GM19463 (cell line): Measurements from ENCODE around the gene TDP2.
"Not testable (repeated sequence)": the region's sequence is repeated elsewhere in the genome, so short reads cannot be mapped to it uniquely, and the experiment has no call there.

Experiments
- ATAC-seq: cut with Tn5 transposase; IDR thresholded peaks from one replicate; pipeline ENCODE4 v1.9.1; 2021; ENCODE audit warnings: mild to moderate bottlenecking, moderate library complexity; ENCODE audit not compliant: unreplicated experiment

Gene TDP2

DNA sequence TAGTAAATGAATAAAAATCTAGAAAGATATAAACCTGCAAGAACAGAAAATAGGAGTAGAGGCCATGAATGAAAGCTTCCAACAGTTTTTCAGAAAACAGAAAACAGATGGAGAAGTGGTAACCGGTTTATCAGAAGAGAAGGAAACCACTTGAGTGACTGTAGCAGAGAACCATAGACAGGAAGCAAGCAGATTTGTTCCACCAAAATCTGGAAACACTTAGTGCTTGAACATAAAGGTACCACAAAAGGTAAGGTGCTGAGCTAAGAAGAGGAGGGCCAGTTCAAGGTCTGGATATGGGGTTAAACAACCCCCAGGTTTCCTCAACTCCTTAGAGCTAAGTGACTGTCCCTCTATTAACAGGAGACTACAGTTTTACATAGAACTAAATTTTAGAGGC lies 11.5 kb downstream of the TDP2 start:
- no peak for ATAC-seq

GRCh38 chr6:24650365-24650764 lies 16.3 kb downstream of the TDP2 start:
- no peak for ATAC-seq

- ATAC-seq: no peak
These were observed 17.0 kb downstream of the TDP2 start for GRCh38 chr6:24649691-24650090.

GRCh38 chr6:24648276-24648675 lies 18.4 kb downstream of the TDP2 start:
- ATAC-seq: no peak

DNA sequence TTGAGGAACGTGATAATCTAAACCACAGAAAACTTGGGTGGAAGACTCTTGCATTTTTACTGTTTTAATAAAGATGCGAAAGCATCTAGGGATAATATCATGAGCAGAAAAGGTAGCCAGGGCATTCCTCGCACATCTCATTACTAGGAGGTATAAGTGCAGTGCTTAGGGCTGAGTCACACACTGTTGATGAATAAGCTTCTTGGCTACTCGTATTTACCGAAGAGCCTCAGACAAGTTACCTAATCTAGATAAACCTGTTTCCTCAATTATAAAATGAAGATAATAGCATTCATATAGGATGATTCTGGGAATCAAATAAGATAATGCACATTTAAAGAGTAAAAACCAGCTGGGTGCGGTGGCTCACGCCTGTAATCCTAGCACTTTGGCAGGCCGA lies 19.9 kb downstream of the TDP2 start:
- no peak for ATAC-seq

DNA sequence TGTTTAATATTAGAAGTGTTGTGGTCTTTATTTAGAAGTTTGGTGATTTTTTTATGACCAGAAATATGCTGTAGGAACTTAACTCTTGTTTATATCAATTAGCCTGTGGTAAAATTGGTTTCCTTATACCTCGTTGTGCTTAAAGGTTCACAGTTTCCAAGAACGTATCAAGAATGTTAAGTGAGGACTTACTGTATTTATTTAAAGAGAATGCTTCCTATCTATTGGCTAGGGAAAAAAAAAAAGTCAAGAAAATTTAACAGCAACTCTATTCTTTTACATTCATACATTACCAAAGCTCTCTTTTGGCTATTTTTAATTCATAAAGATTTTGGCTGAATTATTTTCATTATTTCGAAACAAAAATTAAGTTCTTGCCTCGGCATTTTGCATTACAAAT lies 22.3 kb downstream of the TDP2 start:
- no peak for ATAC-seq

- ATAC-seq: no peak
These were observed 22.8 kb downstream of the TDP2 start for GRCh38 chr6:24643920-24644319.

- no peak for ATAC-seq
These were observed 24.6 kb downstream of the TDP2 start for GRCh38 chr6:24642061-24642460.

DNA sequence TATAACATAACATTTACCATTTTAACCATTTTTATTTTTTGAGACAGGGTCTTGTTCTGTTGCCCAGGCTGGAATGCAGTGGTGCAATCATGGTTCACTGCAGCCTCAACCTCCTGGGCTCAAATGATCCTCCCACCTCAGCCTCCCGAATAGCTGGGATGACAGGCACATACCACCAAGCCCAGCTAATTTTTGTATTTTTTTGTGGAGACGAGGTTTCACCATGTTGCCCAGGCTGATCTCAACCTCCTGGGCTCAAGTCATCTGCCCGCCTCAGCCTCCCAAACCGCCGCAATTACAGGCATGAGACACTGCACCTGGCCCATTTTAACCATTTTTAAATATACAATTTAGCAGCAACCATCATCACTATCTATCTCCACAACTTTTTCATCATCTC lies 26.1 kb downstream of the TDP2 start:
- not testable (repeated sequence) for ATAC-seq

DNA sequence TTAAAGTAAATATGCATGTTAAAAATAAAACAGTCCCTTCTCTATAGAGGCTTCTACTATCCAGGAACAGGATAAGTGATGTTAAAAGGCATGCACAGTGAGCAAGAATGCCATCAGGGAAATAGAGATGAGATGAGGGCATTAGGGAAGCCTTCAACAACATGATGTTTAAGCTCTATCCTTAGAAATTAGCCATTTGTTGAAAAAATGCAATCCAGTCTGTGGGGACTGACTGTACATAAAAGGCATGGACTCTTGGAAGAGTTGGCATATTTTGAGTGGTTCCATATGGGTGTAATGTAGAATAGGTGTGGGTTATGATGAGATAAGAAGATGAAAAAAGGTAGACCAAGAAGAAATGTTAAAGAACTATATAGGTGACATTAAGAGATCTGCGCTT lies 26.5 kb downstream of the TDP2 start:
- ATAC-seq: no peak

GRCh38 chr6:24636681-24637080 lies 30.0 kb downstream of the TDP2 start:
- ATAC-seq: no peak

- ATAC-seq: no peak
These were observed 34.1 kb downstream of the TDP2 start for GRCh38 chr6:24632573-24632972.

- ATAC-seq: no peak
These were observed 35.0 kb downstream of the TDP2 start for GRCh38 chr6:24631671-24632070.

- no peak for ATAC-seq
These were observed 35.7 kb downstream of the TDP2 start for GRCh38 chr6:24630856-24631505.

DNA sequence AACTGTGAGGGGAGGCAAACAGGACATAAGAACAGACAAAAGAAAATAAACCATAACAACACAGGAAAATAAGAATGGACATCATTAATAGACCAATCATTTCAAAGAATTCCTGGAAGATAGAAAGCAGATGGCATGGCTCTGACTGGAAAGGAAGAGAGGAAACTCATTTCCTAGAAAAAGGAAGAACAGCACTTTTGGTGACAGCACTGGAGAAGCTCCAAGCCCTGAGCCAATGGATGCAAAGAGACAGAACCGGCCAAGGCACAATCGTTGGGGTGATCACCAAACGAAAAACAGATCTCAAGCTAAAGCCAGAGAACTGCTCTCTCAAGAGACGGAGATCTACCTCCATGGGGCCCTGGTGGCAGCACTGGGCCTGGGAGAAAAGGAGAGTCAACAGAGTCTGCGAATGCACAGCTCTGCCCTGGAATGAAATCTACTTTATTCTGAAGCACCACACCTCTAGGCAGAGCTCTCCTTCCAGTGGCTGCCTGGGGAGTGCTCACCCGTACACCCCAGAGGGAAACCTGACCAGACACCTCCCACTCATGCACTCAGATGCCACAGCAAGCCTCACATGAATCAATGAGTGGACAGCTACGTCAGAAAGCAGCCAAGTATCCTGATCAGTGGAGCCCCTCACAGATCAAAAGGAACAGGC lies 44.9 kb downstream of the TDP2 start:
- ATAC-seq: no peak

- no peak for ATAC-seq
These were observed 46.1 kb downstream of the TDP2 start for GRCh38 chr6:24620637-24621036.

DNA sequence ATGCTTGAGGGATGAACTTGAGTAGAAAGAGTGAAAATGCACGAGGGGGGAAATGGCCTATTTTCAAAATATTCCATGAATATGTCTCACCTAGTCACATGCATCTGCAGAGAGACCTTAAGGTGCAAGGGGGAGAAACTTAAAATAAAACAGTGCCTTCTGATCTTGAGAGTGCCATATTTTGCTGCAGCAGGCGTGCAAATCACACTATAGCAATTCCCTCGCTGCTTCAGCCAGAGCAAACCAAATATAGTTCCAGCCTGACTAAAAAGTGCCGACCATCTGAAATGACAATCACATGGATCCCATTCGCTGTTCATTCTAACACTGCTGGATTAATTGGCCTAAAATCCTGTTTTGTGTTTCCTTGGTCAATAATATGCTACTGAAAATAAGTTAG lies 47.0 kb downstream of the TDP2 start:
- no peak for ATAC-seq

DNA sequence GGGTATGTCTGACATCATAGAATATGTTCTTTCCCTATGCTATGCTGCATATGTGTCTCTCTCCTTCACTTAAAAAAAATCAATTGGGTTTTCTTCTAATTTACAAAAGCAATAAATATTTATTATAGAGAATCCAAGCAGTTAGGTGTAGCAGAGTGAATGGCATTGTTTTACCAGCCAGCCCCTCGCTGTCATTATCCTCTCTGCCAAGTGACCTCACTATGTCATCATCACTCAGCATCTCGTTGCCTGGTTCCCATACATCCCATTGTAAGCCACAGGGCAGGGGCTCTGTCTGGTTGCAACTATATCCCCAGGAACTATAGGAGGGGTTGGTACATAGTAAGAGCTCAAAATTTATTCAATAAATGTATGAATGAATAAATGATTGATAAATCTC lies 52.1 kb downstream of the TDP2 start:
- ATAC-seq: no peak

GRCh38 chr6:24614043-24614420 lies 52.7 kb downstream of the TDP2 start:
- no peak for ATAC-seq

DNA sequence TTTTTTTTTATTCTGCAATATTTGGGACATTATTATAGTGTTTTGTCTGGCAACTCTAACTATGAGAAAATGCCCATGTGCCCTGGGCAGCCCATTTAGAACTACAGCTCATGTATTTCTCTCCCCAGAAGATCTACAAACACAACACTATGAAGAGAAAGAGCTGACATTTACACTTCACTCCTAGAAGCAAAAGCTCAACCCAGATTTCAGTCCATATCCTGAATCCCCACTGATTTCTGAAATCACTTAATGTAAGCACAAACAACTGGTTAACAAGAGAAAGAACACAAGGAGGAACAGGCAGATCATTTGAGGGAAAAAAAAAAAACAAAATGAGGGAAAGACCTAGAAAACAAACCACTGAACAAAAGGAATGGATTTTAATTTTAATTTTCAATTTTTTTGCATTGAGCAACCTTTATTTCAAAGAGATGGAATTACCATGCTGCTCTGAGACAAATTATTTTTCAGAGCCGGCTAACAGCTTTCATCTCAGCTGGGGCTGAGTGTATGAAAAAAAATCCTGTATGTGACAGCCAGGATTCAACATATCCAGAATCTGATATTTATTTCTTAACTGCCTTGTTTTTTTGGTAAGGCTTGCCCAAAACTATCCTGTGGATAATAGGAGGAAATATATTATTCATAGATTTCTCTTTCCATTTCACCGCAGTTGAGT lies 53.2 kb downstream of the TDP2 start:
- ATAC-seq: no peak

- no peak for ATAC-seq
These were observed 56.0 kb downstream of the TDP2 start for GRCh38 chr6:24610672-24611071.

- no peak for ATAC-seq
These were observed 59.2 kb downstream of the TDP2 start for GRCh38 chr6:24607310-24608105.
